ENCODE results near the gene RXFP2.

RXFP2 gene

GRCh38 chr13:31768351-31768750, 29.0 kb downstream of the RXFP2 start:
- Histone ChIP-seq H3K4me1 (ENCODE audit: insufficient read depth, low read length) (peaks cover 10% of the 10 kb centered on the region; the same call in 1 of the 2 replicates), H3K27me3 (ENCODE audit: insufficient read depth, low read length) (no peaks in the 10 kb centered on the region), H3K9me3 (ENCODE audit: insufficient read depth, low read depth, low read length) (no peaks in the 10 kb centered on the region), H3K9ac (ENCODE audit: low read depth, low read length) (no peak overlapping the region), H3K27ac (ENCODE audit: low read depth, low read length) (no peak overlapping the region), H3K36me3 (ENCODE audit: insufficient read depth, low read length) (no peaks in the 10 kb centered on the region), H3K4me3 (ENCODE audit: low read length) (no peak overlapping the region)
- WGBS, result 76% methylated on average over 1 of the region's 1 CpG

GRCh38 chr13:31769575-31769974, 30.2 kb downstream of the RXFP2 start:
- no peak overlapping the region for H3K9ac ChIP-seq (ENCODE audit: low read depth, low read length)

GRCh38 chr13:31772231-31772630, 32.9 kb downstream of the RXFP2 start:
- Histone ChIP-seq H3K4me3 (ENCODE audit: low read length) (no peak overlapping the region), H3K27ac (ENCODE audit: low read depth, low read length) (no peak overlapping the region), H3K9me3 (ENCODE audit: insufficient read depth, low read depth, low read length) (no peaks in the 10 kb centered on the region), H3K9ac (ENCODE audit: low read depth, low read length) (no peak overlapping the region), H3K4me1 (ENCODE audit: insufficient read depth, low read length) (no peaks in the 10 kb centered on the region), H3K27me3 (ENCODE audit: insufficient read depth, low read length) (no peaks in the 10 kb centered on the region), H3K36me3 (ENCODE audit: insufficient read depth, low read length) (no peaks in the 10 kb centered on the region)
- WGBS, result 86% methylated on average over 4 of the region's 4 CpGs

More at GRCh38 chr13:31769575-31769974, 30.2 kb downstream of the RXFP2 start:
- WGBS, result 100% methylated on average over 4 of the region's 4 CpGs
- Histone ChIP-seq H3K4me3 (ENCODE audit: low read length) (no peak overlapping the region), H3K36me3 (ENCODE audit: insufficient read depth, low read length) (no peaks in the 10 kb centered on the region), H3K27me3 (ENCODE audit: insufficient read depth, low read length) (no peaks in the 10 kb centered on the region), H3K9me3 (ENCODE audit: insufficient read depth, low read depth, low read length) (no peaks in the 10 kb centered on the region), H3K4me1 (ENCODE audit: insufficient read depth, low read length) (peaks cover 10% of the 10 kb centered on the region; the same call in 1 of the 2 replicates), H3K27ac (ENCODE audit: low read depth, low read length) (no peak overlapping the region)

GRCh38 chr13:31773538-31773937, 34.2 kb downstream of the RXFP2 start:
- Histone ChIP-seq H3K9ac (ENCODE audit: low read depth, low read length) (no peak overlapping the region), H3K27ac (ENCODE audit: low read depth, low read length) (no peak overlapping the region), H3K27me3 (ENCODE audit: insufficient read depth, low read length) (no peaks in the 10 kb centered on the region), H3K4me3 (ENCODE audit: low read length) (no peak overlapping the region), H3K36me3 (ENCODE audit: insufficient read depth, low read length) (no peaks in the 10 kb centered on the region), H3K4me1 (ENCODE audit: insufficient read depth, low read length) (no peaks in the 10 kb centered on the region), H3K9me3 (ENCODE audit: insufficient read depth, low read depth, low read length) (no peaks in the 10 kb centered on the region)
- WGBS, result 88% methylated on average over 4 of the region's 4 CpGs

GRCh38 chr13:31774186-31774750, 34.9 kb downstream of the RXFP2 start:
- H3K36me3 ChIP-seq (ENCODE audit: insufficient read depth, low read length), result no peaks in the 10 kb centered on the region
- H3K9me3 ChIP-seq (ENCODE audit: insufficient read depth, low read depth, low read length), result no peaks in the 10 kb centered on the region
- H3K4me3 ChIP-seq (ENCODE audit: low read length), result no peak overlapping the region
- no peaks in the 10 kb centered on the region for H3K4me1 ChIP-seq (ENCODE audit: insufficient read depth, low read length)
- H3K27me3 ChIP-seq (ENCODE audit: insufficient read depth, low read length), result no peaks in the 10 kb centered on the region
- H3K27ac ChIP-seq (ENCODE audit: low read depth, low read length), result no peak overlapping the region
- H3K9ac ChIP-seq (ENCODE audit: low read depth, low read length), result no peak overlapping the region
- WGBS, result 91% methylated on average over 5 of the region's 5 CpGs

GRCh38 chr13:31775148-31775547, 35.8 kb downstream of the RXFP2 start:
- no peaks in the 10 kb centered on the region for H3K9me3 ChIP-seq (ENCODE audit: insufficient read depth, low read depth, low read length)
- no peaks in the 10 kb centered on the region for H3K27me3 ChIP-seq (ENCODE audit: insufficient read depth, low read length)
- H3K27ac ChIP-seq (ENCODE audit: low read depth, low read length), result no peak overlapping the region
- H3K9ac ChIP-seq (ENCODE audit: low read depth, low read length), result no peak overlapping the region
- H3K4me1 ChIP-seq (ENCODE audit: insufficient read depth, low read length), result no peaks in the 10 kb centered on the region
- H3K36me3 ChIP-seq (ENCODE audit: insufficient read depth, low read length), result no peaks in the 10 kb centered on the region
- H3K4me3 ChIP-seq (ENCODE audit: low read length), result no peak overlapping the region
- 100% methylated on average over 2 of the region's 2 CpGs for WGBS

GRCh38 chr13:31775686-31776085, 36.4 kb downstream of the RXFP2 start:
- Histone ChIP-seq H3K4me3 (ENCODE audit: low read length) (no peak overlapping the region), H3K4me1 (ENCODE audit: insufficient read depth, low read length) (no peaks in the 10 kb centered on the region), H3K27ac (ENCODE audit: low read depth, low read length) (no peak overlapping the region), H3K27me3 (ENCODE audit: insufficient read depth, low read length) (no peaks in the 10 kb centered on the region), H3K36me3 (ENCODE audit: insufficient read depth, low read length) (no peaks in the 10 kb centered on the region), H3K9me3 (ENCODE audit: insufficient read depth, low read depth, low read length) (no peaks in the 10 kb centered on the region), H3K9ac (ENCODE audit: low read depth, low read length) (no peak overlapping the region)
- 95% methylated on average over 3 of the region's 3 CpGs for WGBS

- 91% methylated on average over 2 of the region's 4 CpGs for WGBS
- H3K4me1 ChIP-seq (ENCODE audit: insufficient read depth, low read length), result no peaks in the 10 kb centered on the region
- H3K27me3 ChIP-seq (ENCODE audit: insufficient read depth, low read length), result no peaks in the 10 kb centered on the region
- no peak overlapping the region for H3K27ac ChIP-seq (ENCODE audit: low read depth, low read length)
- H3K36me3 ChIP-seq (ENCODE audit: insufficient read depth, low read length), result no peaks in the 10 kb centered on the region
- H3K9me3 ChIP-seq (ENCODE audit: insufficient read depth, low read depth, low read length), result no peaks in the 10 kb centered on the region
- no peak overlapping the region for H3K4me3 ChIP-seq (ENCODE audit: low read length)
- no peak overlapping the region for H3K9ac ChIP-seq (ENCODE audit: low read depth, low read length)
Measured at GRCh38 chr13:31781064-31781463, 41.7 kb downstream of the RXFP2 start.

GRCh38 chr13:31786011-31786410, 46.7 kb downstream of the RXFP2 start:
- H3K27me3 ChIP-seq (ENCODE audit: insufficient read depth, low read length), result no peaks in the 10 kb centered on the region
- H3K4me3 ChIP-seq (ENCODE audit: low read length), result no peak overlapping the region
- no peaks in the 10 kb centered on the region for H3K9me3 ChIP-seq (ENCODE audit: insufficient read depth, low read depth, low read length)
- no peaks in the 10 kb centered on the region for H3K36me3 ChIP-seq (ENCODE audit: insufficient read depth, low read length)
- no peak overlapping the region for H3K9ac ChIP-seq (ENCODE audit: low read depth, low read length)
- no peak overlapping the region for H3K27ac ChIP-seq (ENCODE audit: low read depth, low read length)
- H3K4me1 ChIP-seq (ENCODE audit: insufficient read depth, low read length), result no peaks in the 10 kb centered on the region
- WGBS, result 90% methylated on average over 7 of the region's 7 CpGs

GRCh38 chr13:31790992-31791391, 51.7 kb downstream of the RXFP2 start:
- no peaks in the 10 kb centered on the region for H3K36me3 ChIP-seq (ENCODE audit: insufficient read depth, low read length)
- no peaks in the 10 kb centered on the region for H3K27me3 ChIP-seq (ENCODE audit: insufficient read depth, low read length)
- no peaks in the 10 kb centered on the region for H3K9me3 ChIP-seq (ENCODE audit: insufficient read depth, low read depth, low read length)
- no peak overlapping the region for H3K27ac ChIP-seq (ENCODE audit: low read depth, low read length)
- no peak overlapping the region for H3K4me3 ChIP-seq (ENCODE audit: low read length)
- no peaks in the 10 kb centered on the region for H3K4me1 ChIP-seq (ENCODE audit: insufficient read depth, low read length)
- no peak overlapping the region for H3K9ac ChIP-seq (ENCODE audit: low read depth, low read length)
- WGBS, result 91% methylated on average over 2 of the region's 2 CpGs

GRCh38 chr13:31793246-31793645, 53.9 kb downstream of the RXFP2 start:
- no peaks in the 10 kb centered on the region for H3K4me1 ChIP-seq (ENCODE audit: insufficient read depth, low read length)
- H3K9me3 ChIP-seq (ENCODE audit: insufficient read depth, low read depth, low read length), result no peaks in the 10 kb centered on the region
- H3K4me3 ChIP-seq (ENCODE audit: low read length), result no peak overlapping the region
- H3K9ac ChIP-seq (ENCODE audit: low read depth, low read length), result no peak overlapping the region
- H3K27ac ChIP-seq (ENCODE audit: low read depth, low read length), result no peak overlapping the region
- H3K36me3 ChIP-seq (ENCODE audit: insufficient read depth, low read length), result no peaks in the 10 kb centered on the region
- H3K27me3 ChIP-seq (ENCODE audit: insufficient read depth, low read length), result no peaks in the 10 kb centered on the region

- Histone ChIP-seq H3K9me3 (ENCODE audit: insufficient read depth, low read depth, low read length) (no peaks in the 10 kb centered on the region), H3K36me3 (ENCODE audit: insufficient read depth, low read length) (no peaks in the 10 kb centered on the region), H3K4me3 (ENCODE audit: low read length) (no peak overlapping the region), H3K4me1 (ENCODE audit: insufficient read depth, low read length) (no peaks in the 10 kb centered on the region), H3K9ac (ENCODE audit: low read depth, low read length) (no peak overlapping the region), H3K27ac (ENCODE audit: low read depth, low read length) (no peak overlapping the region), H3K27me3 (ENCODE audit: insufficient read depth, low read length) (no peaks in the 10 kb centered on the region)
- WGBS, result 96% methylated on average over 3 of the region's 3 CpGs
Measured at GRCh38 chr13:31794452-31794851, 55.1 kb downstream of the RXFP2 start.

Data from HUES64 (cell line).